ENCODE measurements around the gene SLC34A3.

Gene SLC34A3

DNA sequence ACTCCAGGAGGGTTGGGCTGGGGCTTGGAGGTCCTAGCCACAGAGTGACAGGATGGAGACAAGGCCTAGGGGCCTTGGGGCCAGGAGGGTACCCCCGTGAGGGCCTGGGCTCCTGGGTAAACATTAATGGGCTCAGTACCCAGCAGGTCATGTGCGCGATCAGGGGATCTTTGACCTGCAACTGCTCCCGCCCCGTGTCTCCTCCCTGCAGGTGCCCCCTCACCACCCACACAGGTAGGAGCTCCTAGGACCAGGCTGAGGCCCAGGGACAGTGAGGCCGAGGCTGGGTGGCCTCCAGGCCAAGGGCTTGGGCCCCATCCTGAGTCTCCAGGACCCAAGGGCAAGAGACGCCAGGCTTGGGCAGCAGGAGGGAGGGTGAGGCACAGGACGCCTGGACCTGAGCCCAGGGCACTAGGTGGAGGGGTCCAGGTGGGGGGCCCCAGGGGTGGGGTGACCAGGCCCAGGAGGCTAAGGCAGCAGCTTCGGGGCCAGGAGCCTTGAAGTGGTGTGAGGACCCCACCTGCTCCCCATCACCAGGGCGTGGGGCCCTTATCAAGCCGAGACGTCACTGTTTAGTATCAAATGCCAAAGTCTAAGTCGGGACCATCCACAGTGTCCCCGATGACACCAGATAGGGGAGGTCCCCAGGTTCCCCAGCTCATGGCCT lies at the start of gene SLC34A3:
TSS of gene SLC34A3 (plus strand) at position 197 of the 667 bp plus-strand sequence. CDS start 802 bp downstream, outside the sequence.
- no peak for DNase-seq (ENCODE audit: low read depth in 2 of 2)

GRCh38 chr9:137181680-137182079 lies 49.0 kb upstream of the SLC34A3 start:
- DNase-seq (ENCODE audit: low read depth in 2 of 2) = no peak

GRCh38 chr9:137182836-137183235 lies 47.9 kb upstream of the SLC34A3 start:
- DNase-seq (ENCODE audit: low read depth in 2 of 2) = no peak

- no peak for DNase-seq (ENCODE audit: low read depth in 2 of 2)
Observed at GRCh38 chr9:137183980-137184595, 46.6 kb upstream of the SLC34A3 start.

DNA sequence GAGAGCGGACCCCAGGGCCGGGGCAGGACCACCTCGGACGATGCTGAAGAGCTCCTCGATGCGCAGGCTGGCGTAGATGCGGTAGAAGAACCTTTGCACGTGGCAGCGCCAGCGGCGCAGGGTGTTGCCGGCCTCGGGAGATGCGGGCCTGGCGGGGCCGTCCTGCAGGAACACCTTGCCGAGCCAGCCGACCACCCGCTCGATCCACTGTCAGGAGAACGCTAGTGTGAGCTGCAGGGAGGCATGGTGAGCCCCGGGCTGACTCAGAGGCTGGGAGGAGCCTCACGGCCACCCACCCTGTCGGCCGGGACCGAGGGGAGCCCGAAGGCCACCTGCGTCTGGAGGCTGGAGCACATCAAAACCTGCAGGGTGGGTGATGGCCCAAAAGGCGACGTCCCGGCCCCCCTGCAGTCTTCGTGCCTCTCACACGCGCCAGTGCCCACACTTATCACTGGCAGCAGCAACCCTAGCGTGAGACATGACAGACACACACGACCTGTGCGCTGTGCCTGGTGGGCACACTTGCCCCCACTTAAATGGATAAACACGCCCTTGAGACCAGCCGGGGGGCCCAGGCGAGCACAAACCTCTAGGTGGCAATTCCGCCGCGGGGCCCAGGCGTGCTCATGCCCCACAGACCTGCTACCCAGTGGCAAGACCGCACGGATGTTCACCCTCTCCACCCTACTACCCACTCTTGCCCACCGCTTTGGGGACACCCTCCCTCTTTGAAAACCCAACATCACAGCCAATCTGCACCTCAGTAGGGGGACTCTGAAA lies 45.6 kb upstream of the SLC34A3 start:
- DNase-seq (ENCODE audit: low read depth in 2 of 2) = no peak

GRCh38 chr9:137185921-137186320 lies 44.8 kb upstream of the SLC34A3 start:
- no peak for DNase-seq (ENCODE audit: low read depth in 2 of 2)

DNA sequence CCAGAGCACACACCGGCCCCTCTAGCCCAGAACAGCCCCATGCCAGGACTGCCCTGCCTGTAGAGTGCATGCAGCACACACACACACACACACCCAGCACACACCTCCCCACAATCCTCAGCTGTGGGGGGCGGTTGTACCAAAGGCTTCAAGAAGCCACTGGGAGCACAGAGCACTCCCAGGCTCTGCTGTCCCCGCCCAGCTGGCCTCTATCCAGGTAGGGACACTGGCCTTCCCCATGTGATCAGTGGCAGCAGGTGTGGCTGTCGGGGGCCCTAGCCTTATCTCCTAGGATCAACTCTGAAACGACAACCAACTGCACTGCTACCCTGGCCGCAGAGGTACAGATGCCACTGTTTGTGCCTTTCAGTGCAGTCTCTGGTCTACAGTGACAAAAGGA lies 44.3 kb upstream of the SLC34A3 start:
- DNase-seq (ENCODE audit: low read depth in 2 of 2) = no peak

- no peak for DNase-seq (ENCODE audit: low read depth in 2 of 2)
Observed at GRCh38 chr9:137187386-137187785, 43.3 kb upstream of the SLC34A3 start.

GRCh38 chr9:137188086-137188489 lies 42.6 kb upstream of the SLC34A3 start:
- DNase-seq (ENCODE audit: low read depth in 2 of 2) = no peak

- peak; percentile 87 to 88 for DNase-seq (ENCODE audit: low read depth in 2 of 2)
Observed at GRCh38 chr9:137188490-137189296, 42.0 kb upstream of the SLC34A3 start, which contains the start of the genes ANAPC2 and SSNA1. Gene ANAPC2, minus strand, starts transcription at chr9:137188560. Its CDS starts 28 bp downstream, at chr9:137188532. Gene SSNA1, plus strand, starts transcription at chr9:137188676. Its CDS starts 51 bp downstream, at chr9:137188727.

DNA sequence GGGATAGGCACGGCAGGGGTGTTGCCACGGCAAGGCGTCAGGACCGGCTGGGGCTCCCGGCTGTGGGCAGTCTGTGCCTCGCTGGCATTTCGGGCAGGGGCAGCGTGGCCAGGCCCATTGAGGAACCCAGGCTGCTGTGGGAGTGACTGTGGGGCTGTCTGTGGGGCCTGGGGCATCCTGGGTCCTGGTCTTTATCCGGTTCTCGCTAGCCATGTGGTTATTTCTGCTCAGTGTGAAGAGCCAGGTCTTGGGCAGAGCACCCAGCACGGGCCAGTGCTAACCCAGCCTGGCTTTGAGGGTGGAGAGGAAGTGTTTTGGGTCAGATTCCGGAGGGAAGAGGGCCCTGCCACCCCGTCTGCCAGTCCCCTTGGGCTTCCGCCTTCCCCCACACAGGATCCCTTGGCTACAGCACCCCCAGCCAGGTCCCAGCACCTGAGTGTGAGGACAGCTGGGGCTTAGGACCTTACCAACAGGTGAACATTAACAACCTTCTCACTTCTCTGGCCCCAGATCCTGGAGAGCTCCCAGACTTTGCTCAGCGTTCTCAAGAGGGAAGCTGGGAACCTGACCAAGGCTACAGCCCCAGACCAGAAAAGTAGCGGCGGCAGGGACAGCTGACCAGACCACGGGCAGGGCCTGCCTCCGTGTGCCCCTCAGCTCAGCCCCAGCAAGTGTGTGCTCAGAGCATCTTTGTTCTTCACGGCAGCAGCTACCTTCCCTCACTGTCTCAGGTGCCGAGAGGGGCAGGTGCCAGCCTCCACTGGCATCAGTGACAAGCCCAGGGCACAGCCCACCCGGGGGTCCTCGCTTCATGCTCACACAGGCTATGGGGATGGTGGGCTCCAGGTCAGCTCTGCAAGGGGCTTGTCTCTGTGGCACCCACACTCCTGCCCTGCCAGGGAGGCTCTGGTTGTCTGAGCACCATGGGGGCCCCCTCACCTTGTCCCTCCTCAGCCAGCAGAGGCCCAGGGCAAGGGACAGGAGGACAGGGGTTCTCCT lies 41.1 kb upstream of the SLC34A3 start:
- DNase-seq (ENCODE audit: low read depth in 2 of 2) = no peak

GRCh38 chr9:137190315-137190856 lies 40.3 kb upstream of the SLC34A3 start:
- DNase-seq (ENCODE audit: low read depth in 2 of 2) = no peak

- no peak for DNase-seq (ENCODE audit: low read depth in 2 of 2)
Observed at GRCh38 chr9:137191245-137191644, 39.5 kb upstream of the SLC34A3 start.

DNA sequence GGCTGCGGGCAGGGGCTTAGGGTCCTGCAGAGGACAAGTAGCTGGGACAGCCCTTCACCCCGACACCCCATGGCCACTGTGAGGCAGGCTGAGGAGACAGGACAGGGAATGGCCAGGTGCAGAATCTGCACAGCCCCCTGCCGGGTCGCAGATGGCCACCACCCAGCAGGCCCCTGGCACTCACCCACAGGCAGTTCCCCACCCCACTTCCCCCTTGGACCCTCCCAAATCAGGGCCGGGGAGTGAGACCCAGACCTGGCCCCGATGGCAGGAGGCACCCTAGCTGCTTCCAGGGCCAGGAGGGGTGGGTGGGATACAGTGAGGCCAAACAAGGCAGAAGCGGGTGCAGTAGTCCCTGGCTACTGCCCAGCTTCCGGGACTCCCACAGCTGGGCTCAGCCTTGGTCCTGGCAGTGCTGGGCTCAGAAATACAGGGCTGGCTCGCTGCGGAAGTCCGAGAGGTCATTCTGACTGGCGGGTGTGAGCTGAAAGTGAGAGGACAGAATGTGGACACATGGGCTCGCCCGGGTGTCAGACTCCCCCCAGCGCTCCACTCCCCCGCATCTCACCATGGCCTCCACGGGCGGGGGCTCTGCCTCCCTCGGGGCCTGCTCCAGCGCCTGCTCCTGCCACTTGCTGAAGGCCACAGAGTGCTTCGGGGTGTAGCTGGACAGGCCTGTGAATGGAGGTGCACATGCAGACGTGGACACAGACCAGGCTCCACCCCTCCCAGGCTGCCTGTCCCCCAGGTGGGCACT lies 38.8 kb upstream of the SLC34A3 start:
- DNase-seq (ENCODE audit: low read depth in 2 of 2) = no peak

- DNase-seq (ENCODE audit: low read depth in 2 of 2) = no peak
Observed at GRCh38 chr9:137192448-137192780, 38.3 kb upstream of the SLC34A3 start.

DNA sequence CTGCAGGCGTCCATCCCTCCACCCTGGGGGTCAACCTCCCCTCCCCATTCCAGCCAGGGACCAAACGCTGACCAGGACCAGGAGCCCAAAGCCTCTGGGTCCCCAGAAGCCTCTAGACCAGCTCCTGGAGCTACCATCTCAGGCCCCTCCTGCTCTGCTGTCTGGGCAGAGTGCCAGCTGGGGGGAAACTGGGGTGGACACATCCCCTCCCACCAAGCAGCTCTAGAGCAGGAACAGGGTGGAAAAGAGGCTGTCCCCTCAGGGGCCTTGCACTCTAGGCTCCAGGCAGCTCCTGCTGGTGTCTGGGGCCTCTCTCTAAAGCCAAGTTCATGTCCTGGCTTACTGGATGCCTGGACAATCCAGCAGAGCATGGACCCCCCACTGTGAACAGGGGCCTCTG lies 37.8 kb upstream of the SLC34A3 start:
- no peak for DNase-seq (ENCODE audit: low read depth in 2 of 2)

GRCh38 chr9:137193771-137194170 lies 36.9 kb upstream of the SLC34A3 start:
- no peak for DNase-seq (ENCODE audit: low read depth in 2 of 2)

GRCh38 chr9:137194388-137194787 lies 36.3 kb upstream of the SLC34A3 start:
- DNase-seq (ENCODE audit: low read depth in 2 of 2) = no peak

DNA sequence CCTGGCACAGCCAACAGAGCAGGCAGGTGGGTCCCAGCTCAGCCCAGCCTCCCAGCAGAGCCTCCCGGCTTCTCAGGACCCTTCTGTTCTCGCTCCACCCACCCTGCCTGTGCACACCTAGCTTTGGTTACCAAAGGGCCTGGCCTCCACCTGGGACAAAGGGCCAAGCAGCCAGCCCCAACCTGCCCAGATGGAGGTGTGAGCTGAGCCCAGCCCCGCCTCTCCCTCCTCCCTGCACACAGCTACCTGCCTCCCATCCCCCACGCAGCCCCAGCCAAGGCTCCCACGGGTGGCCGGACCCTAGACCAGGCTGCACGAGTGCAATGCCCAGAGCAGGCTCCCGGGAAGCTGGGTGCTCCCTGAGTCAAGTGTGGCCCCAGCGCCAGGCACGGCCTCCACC lies 35.8 kb upstream of the SLC34A3 start:
- DNase-seq (ENCODE audit: low read depth in 2 of 2) = no peak
